Heart right ventricle (tissue), 16 donors: ENCODE data around the gene SYNJ1. TPM values are rescaled to one million over a fixed set of nuclear protein-coding genes. Genes with fewer than 3 reads are reported as not detected.

Source experiments
- ATAC-seq, 8 donors: fragments of 200-7000 bp; cut with Tn5 transposase; one replicate each; pipeline ENCODE4 v1.9.1; 2020; ENCODE audit warnings: mild to moderate bottlenecking in 8 of 8, moderate library complexity in 8 of 8, moderate number of reproducible peaks in 1 of 8
- DNase-seq, 2 donors: peaks; one replicate each; pipeline ENCODE4 v3.0.0-alpha.2; 2020
- H3K27ac ChIP-seq, 10 donors: fragments of 200-600 bp; sonication (generic) in 2 of 10; one replicate each; pipeline versions ENCODE4 v1.5.0 to v1.8.0; 2020 to 2022; ENCODE audit warnings: mild to moderate bottlenecking in 3 of 10
- H3K27me3 ChIP-seq, 7 donors: fragments of 200-600 bp; one replicate each; pipeline ENCODE4 v1.8.0; 2021 to 2022; ENCODE audit warnings: mild to moderate bottlenecking in 2 of 7
- H3K36me3 ChIP-seq, 9 donors: fragments of 200-600 bp; sonication (generic) in 1 of 9; one replicate each; pipeline versions ENCODE4 v1.5.0 to v1.8.0; 2020 to 2022; ENCODE audit warnings: mild to moderate bottlenecking in 2 of 9
- H3K4me1 ChIP-seq, 9 donors: fragments of 200-600 bp; sonication (generic) in 1 of 9; one replicate each; pipeline versions ENCODE4 v1.5.0 to v1.8.0; 2020 to 2022; ENCODE audit warnings: mild to moderate bottlenecking in 4 of 9
- H3K4me3 ChIP-seq, 10 donors: fragments of 200-600 bp; sonication (generic) in 2 of 10; one replicate each; pipeline versions ENCODE4 v1.5.0 to v1.8.0; 2020 to 2022; ENCODE audit warnings: mild to moderate bottlenecking in 7 of 10, moderate library complexity in 2 of 10
- H3K9me3 ChIP-seq, 11 donors: fragments of 200-600 bp in 10 of 11; sonication (generic) in 2 of 11; one replicate each; pipeline versions ENCODE4 v1.5.0 to v1.8.0; 2013 to 2022; ENCODE audit warnings: mild to moderate bottlenecking in 2 of 11, control low read depth in 1 of 11, moderate library complexity in 1 of 11
- WGBS, 2 donors: extraction: QIAGEN DNeasy Blood & Tissue Kit; methylation state at CpG; one replicate each; pipeline ENCODE4 v1.1.7; 2013; ENCODE audit warnings: inconsistent platforms in 1 of 2; 5-methylcytosine and 5-hydroxymethylcytosine counted together
- intact Hi-C, 10 donors: fragments of 100-400 bp; cut with DNase I; formaldehyde crosslinking; loops; one replicate each; pipeline versions ENCODE4 v1.11.1 to v1.14.2; 2022
- polyA plus RNA-seq, 2 donors: library from polyadenylated mRNA; stranded (reverse); fragments of 200-250 nt; gene quantifications; one replicate each; pipeline ENCODE4 v1.2.3, GENCODE V29; 2013
- total RNA-seq, 10 donors: library from RNA; stranded (reverse); fragmentation: NEBNext Ultra II Directional in 3 of 10; extraction: Animal tissue kit (Norgen Biotek cat#: 25700) in 3 of 10; gene quantifications; one replicate each; pipeline versions ENCODE4 v1.2.1 to v1.2.4, GENCODE V29; 2021 to 2023
- TF ChIP-seq, protein P1 (sequence below), 9 donors: fragments of 200-600 bp; sonication (generic) in 2 of 9; IDR thresholded peaks; one replicate each; pipeline versions ENCODE4 v1.5.0 to v1.8.0; 2021 to 2022; ENCODE audit warnings: antibody characterized with exemption in 9 of 9, mild to moderate bottlenecking in 5 of 9, moderate library complexity in 1 of 9
- donor health status: Arrhythmogenic right ventricular cardiomyopathy.
- donor health status: ischemic (EF 13 %, LVEDD 7.1; RV severe dilation, severe dysfunction).
- donor health status: healthy with polysubstance abuse.
- donor health status: DM: no; HTN: yes; CAD: no.
- donor health status: DM: no; HTN: no; CAD: no.
- donor health status: ischemic (EF 25% LVEDD 6.9; RV normal size, moderate dysfunction).
- donor health status: ischemic (EF 25% LVEDD 5.7; RV mildly dilated, moderate dysfunction).
- donor health status: healthy.
- donor health status: DM: yes; HTN: yes; CAD: no.
- donor health status: Ischemic cardiomyopathy.
- donor health status: ischemic (EF 35%, LVEDD 5.7; RV mildly dilated, moderate dysfunction).
- donor health status: nonischemic (EF 11% LVEDD 7.7; RV severe dilation, severe dysfunction).
- donor health status: DM: yes; HTN: yes; CAD: no.
- donor health status: PGD.
- donor health status: ischemic (EF 29% LVEDD 5.4; RV normal size, mild dysfunction).
- donor health status: nonischemic (EF 23%, LVEDD 6.1; RV moderate dilation, normal function).

SYNJ1 gene
- total and polyA plus RNA-seq, 12 donors: 5.0 to 15.6 (median 11.8) TPM

GRCh38 chr21:32608851-32609250 is 119.0 kb downstream of the SYNJ1 start:
- H3K36me3 ChIP-seq: peaks cover 0 to 66% (median 36%) of the 10 kb centered on the region in 9 donors
- no peaks in the 10 kb centered on the region for H3K27me3 ChIP-seq
- WGBS, 2 donors: 87 to 94% methylated on average over 5 of the region's 5 CpGs
- DNase-seq (no peak), ATAC-seq (no peak)
- no peak overlapping the region for H3K27ac ChIP-seq
- TF ChIP-seq, protein P1, sequence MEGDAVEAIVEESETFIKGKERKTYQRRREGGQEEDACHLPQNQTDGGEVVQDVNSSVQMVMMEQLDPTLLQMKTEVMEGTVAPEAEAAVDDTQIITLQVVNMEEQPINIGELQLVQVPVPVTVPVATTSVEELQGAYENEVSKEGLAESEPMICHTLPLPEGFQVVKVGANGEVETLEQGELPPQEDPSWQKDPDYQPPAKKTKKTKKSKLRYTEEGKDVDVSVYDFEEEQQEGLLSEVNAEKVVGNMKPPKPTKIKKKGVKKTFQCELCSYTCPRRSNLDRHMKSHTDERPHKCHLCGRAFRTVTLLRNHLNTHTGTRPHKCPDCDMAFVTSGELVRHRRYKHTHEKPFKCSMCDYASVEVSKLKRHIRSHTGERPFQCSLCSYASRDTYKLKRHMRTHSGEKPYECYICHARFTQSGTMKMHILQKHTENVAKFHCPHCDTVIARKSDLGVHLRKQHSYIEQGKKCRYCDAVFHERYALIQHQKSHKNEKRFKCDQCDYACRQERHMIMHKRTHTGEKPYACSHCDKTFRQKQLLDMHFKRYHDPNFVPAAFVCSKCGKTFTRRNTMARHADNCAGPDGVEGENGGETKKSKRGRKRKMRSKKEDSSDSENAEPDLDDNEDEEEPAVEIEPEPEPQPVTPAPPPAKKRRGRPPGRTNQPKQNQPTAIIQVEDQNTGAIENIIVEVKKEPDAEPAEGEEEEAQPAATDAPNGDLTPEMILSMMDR (IDR thresholded peaks at IDR 0.05): no peak
- no peak overlapping the region for H3K4me3 ChIP-seq
- intact Hi-C loops: loop anchor here in 1 of 10 donors (10.0 kb wide), 1 partner anchor 204 kb away; no protein-coding TSS in a partner anchor
- H3K4me1 ChIP-seq: peaks cover 0 to 27% (median 18%) of the 10 kb centered on the region in 9 donors
- H3K9me3 ChIP-seq: no peaks in the 10 kb centered on the region

DNA sequence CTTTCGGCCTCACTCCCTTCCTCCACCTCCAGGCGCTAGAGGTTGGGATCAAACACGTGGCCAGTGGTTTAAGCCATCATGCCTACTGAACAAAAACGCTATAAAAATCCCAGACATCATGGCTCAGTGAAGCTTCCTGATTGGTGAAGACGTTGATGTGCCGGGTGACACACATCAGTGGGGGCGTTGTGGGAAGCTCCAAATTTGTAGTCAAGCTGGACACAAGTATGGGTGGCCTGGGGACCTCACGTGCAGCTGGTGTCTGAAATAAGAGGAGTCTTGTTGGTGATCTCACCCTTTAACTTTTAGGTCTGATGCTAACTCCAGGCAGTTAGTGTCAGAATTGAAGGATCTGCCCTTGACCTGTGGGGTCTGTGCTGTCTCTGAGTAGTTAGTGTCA is 122.3 kb downstream of the SYNJ1 start:
- Histone ChIP-seq H3K27ac (no peak overlapping the region), H3K9me3 (no peaks in the 10 kb centered on the region), H3K36me3 (peaks cover 0 to 97% (median 61%) of the 10 kb centered on the region in 9 donors), H3K27me3 (no peaks in the 10 kb centered on the region), H3K4me1 (peaks cover 0 to 9% (median 1%) of the 10 kb centered on the region in 9 donors), H3K4me3 (no peak overlapping the region)
- intact Hi-C loops: loop anchor here in 1 of 10 donors (10.0 kb wide), 1 partner anchor 201 kb away; no protein-coding TSS in a partner anchor
- DNase-seq (no peak), ATAC-seq (peak in 1 of 8 donors; percentile 38)
- TF ChIP-seq, protein P1 (IDR thresholded peaks at IDR 0.05): no peak
- whole genome bisulfite sequencing, 2 donors: 83 to 85% methylated on average over 8 of the region's 8 CpGs

- no peaks in the 10 kb centered on the region for H3K9me3 ChIP-seq
- intact Hi-C loops: loop anchor here in 5 of 10 donors (5.0 to 10.0 kb wide), 2 partner anchors 200 to 202 kb away; no protein-coding TSS in a partner anchor
- no peak overlapping the region for H3K4me3 ChIP-seq
- H3K27ac ChIP-seq: no peak overlapping the region
- WGBS, 2 donors: 74 to 77% methylated on average over 8 of the region's 8 CpGs
- H3K36me3 ChIP-seq: peaks cover 0 to 98% (median 61%) of the 10 kb centered on the region in 9 donors
- no peaks in the 10 kb centered on the region for H3K27me3 ChIP-seq
- DNase-seq (no peak), ATAC-seq (no peak)
- H3K4me1 ChIP-seq: peaks cover 0 to 4% (median 0%) of the 10 kb centered on the region in 9 donors
- TF ChIP-seq, protein P1 (IDR thresholded peaks at IDR 0.05): no peak
These were observed 123.3 kb downstream of the SYNJ1 start for GRCh38 chr21:32604464-32604863.

- Histone ChIP-seq H3K27me3 (no peaks in the 10 kb centered on the region), H3K36me3 (peaks cover 0 to 93% (median 61%) of the 10 kb centered on the region in 9 donors), H3K4me1 (peaks cover 0 to 4% (median 0%) of the 10 kb centered on the region in 9 donors), H3K4me3 (no peak overlapping the region), H3K9me3 (no peaks in the 10 kb centered on the region), H3K27ac (no peak overlapping the region)
- DNase-seq: no peak
- intact Hi-C loops: loop anchor here in 5 of 10 donors (5.0 to 10.0 kb wide), 2 partner anchors 198 to 201 kb away; no protein-coding TSS in a partner anchor
- TF ChIP-seq, protein P1 (IDR thresholded peaks at IDR 0.05): no peak
- ATAC-seq: no peak
- WGBS, 2 donors: 78% methylated on average over 8 of the region's 8 CpGs
These were observed 124.7 kb downstream of the SYNJ1 start for GRCh38 chr21:32603131-32603530.
